ENCODE data around the gene CUL5.
"Not testable (repeated sequence)": the region's sequence is repeated elsewhere in the genome, so short reads cannot be mapped to it uniquely, and the experiment has no call there.

CUL5 gene

GRCh38 chr11:108025387-108026080 lies 16.8 kb downstream of the CUL5 start:
- no peak for DNase-seq

GRCh38 chr11:108027057-108027456 lies 18.4 kb downstream of the CUL5 start:
- no peak for DNase-seq

- not testable (repeated sequence) for DNase-seq
Observed at GRCh38 chr11:108028822-108029441, 20.2 kb downstream of the CUL5 start.

- not testable (repeated sequence) for DNase-seq
Observed at GRCh38 chr11:108031604-108032003, 22.9 kb downstream of the CUL5 start.

- no peak for DNase-seq
Observed at GRCh38 chr11:108032800-108033199, 24.1 kb downstream of the CUL5 start.

- DNase-seq, result no peak
Observed at GRCh38 chr11:108034034-108034433, 25.3 kb downstream of the CUL5 start.

GRCh38 chr11:108034952-108035351 lies 26.3 kb downstream of the CUL5 start:
- DNase-seq, result no peak

DNA sequence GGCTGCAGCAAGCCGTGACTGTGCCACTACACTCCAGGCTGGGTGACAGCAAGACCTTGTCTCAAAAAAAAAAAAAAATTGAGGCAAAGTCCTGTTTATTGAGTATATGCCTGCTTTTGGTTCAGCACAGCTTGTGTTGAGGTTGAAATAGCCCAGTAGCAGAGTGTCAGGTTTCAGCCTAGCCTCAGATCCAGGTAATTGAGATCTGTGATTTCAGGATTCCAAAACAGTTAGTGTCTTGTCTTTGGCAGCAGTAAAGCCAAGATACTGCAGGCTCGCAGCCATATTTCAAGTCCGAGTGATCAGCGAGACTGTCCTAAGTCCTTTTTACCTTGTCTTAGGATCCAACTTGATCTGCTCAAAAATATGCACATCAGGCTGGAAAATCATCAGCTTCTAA lies 27.0 kb downstream of the CUL5 start:
- DNase-seq, result no peak

- no peak for DNase-seq
Observed at GRCh38 chr11:108037211-108037610, 28.5 kb downstream of the CUL5 start.

GRCh38 chr11:108037636-108038035 lies 28.9 kb downstream of the CUL5 start:
- DNase-seq, result no peak

DNA sequence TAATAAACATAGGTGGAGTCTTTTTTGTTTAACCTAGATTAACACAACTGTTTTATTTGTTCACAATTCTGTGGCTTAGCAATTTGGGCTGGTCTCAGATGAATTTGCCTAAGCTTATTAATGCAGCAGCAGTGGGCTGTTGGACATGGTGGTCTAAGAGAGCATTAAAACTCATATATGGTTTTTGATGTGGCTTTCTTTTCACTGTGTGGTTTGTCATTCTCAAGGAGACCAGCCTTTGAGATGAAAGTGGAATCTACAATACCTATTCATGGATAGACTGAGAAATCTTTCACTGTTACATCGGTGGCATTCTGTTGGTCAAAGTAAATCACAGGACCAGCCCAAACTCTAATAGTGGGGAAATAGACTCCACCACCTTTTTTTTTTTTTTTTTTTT lies 39.6 kb downstream of the CUL5 start:
- DNase-seq, result no peak

DNA sequence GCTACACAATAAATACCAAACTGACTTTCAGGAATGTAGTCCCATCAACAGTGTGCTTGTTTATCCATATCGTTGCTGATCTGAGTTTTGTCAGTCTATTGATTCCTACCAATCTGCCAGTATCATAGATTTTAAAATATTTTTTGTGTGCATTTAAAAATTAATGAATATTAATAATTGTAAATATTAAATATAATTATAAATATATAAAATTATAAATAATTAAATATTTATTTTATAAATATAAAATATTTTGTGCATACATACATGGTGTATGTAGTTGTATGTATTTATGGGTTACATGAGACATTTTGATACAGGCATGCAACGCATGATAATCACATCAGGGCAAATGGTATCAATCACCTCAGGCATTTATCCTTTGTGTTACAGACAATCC lies 53.6 kb downstream of the CUL5 start:
- no peak for DNase-seq

- no peak for DNase-seq
Observed at GRCh38 chr11:108063410-108063809, 54.7 kb downstream of the CUL5 start.

DNA sequence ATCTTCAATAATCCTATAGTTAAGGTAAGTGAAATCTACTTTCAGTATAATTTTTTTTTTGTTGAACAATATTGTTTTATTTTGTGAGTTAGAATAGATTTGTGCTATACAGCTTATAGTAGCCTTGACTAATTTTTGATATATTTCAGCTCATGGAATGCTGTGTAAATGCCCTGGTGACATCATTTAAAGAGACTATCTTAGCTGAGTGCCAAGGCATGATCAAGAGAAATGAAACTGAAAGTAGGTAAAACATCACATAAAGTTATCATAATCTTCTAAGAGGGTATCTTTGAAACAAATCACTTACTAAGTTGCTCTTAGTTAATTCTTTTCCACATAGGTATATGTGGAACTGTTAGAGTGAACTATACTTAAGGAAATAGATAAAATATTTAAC lies 61.2 kb downstream of the CUL5 start:
- no peak for DNase-seq

DNA sequence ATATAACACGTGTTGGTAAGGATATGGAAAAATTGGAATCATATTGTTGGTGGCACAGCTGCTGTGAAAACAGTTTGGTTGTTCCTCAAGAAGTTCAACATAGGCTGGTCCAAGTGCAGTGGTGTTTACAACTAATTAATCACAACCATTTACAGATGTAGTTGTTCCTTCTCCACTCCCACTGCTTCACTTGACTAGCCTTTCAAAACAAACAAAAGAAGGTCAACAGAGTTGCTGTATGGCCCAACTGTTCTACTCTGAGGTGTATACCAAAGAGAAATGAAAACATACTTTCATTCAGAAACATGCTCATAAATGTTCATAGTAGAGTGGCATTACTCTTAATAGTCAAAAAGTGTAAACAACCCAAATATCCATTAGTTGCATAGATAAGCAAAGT lies 76.1 kb downstream of the CUL5 start:
- no peak for DNase-seq

GRCh38 chr11:108085672-108086071 lies 77.0 kb downstream of the CUL5 start:
- no peak for DNase-seq

DNA sequence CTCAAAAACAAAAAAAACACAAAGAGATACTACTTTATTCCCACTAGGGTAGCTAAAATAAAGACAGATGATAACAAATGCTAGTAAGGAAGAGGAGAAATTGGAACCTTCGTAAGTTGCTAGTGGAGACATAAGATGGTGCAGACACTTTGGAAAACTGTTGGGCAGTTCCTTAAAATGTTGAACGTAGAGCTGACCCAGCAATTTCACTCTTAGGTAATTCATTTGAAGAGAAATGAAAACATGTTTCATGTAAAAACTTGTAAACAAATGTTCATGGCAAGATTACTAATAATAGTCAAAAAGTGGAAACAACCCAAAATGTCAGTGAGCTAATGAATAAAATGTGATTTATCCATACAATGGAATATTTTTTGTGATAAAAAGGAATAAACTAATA lies 83.4 kb downstream of the CUL5 start:
- no peak for DNase-seq

- DNase-seq, result no peak
Observed at GRCh38 chr11:108093128-108093904, 84.6 kb downstream of the CUL5 start.

DNA sequence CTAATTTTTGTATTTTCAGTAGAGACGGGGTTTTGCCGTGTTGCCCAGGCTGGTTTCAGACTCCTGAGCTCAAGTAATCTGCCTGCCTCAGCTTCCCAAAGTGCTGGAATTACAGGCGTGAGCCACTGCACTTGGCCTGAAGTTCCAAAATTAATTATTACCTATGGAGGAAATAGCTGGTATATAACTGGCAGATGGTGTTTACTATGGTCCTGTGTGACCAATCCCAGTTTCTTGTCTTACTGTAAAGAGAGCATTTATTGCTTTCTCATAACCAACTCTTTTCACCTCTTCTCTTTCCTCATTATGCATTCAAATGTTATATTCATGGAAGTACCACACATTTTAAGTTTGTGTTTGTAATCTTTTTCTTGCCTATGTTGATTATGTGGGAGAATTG lies 88.5 kb downstream of the CUL5 start:
- DNase-seq, result no peak

- no peak for DNase-seq
Observed at GRCh38 chr11:108101090-108101775, 92.5 kb downstream of the CUL5 start.

GRCh38 chr11:108111126-108111525 lies 102.4 kb downstream of the CUL5 start:
- no peak for DNase-seq

DNA sequence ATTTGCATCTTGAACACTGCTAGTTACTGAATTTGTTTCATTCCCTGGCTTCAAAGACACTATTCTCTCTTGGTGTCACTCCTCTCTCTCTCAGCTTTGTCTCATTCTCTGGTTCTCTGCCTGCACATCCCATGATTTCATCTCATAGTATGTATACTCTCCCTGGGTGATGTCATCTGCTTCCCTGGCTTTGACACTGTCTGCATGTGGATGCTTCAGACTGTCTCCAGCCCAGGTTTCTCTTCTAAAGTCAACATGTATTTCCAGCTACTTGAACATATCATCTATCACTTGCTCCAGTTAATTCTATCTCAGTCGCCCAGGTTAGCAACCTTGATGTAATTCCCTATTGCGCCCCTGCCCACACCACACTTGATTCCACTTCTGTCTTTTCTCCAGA lies 103.4 kb downstream of the CUL5 start:
- no peak for DNase-seq

GRCh38 chr11:108115500-108116140 lies 106.9 kb downstream of the CUL5 start:
- DNase-seq, result no peak

Data from activated CD4-positive, alpha-beta T cell treated with anti-CD3 and anti-CD28 coated beads, Interleukin-2, amount 50 U/mL, for 4 hours (primary cell).